Upper lobe of right lung (tissue), 1 donor: ENCODE results near the gene TRIP6. TPM values are rescaled to one million over a fixed set of nuclear protein-coding genes. Genes with fewer than 3 reads are reported as not detected.

Source experiments
- ATAC-seq: fragments of 200-7000 bp; cut with Tn5 transposase; one replicate; pipeline ENCODE4 v1.9.1; 2020; ENCODE audit warnings: mild to moderate bottlenecking, moderate library complexity
- DNase-seq: peaks from one replicate; pipeline ENCODE4 v3.0.0-alpha.2; 2020
- H3K27ac ChIP-seq: fragments of 200-600 bp; one replicate; pipeline ENCODE4 v1.8.0; 2022
- H3K27me3 ChIP-seq: fragments of 200-600 bp; one replicate; pipeline ENCODE4 v1.8.0; 2022; ENCODE audit warnings: mild to moderate bottlenecking
- H3K36me3 ChIP-seq: fragments of 200-600 bp; one replicate; pipeline ENCODE4 v1.8.0; 2022
- H3K4me1 ChIP-seq: fragments of 200-600 bp; one replicate; pipeline ENCODE4 v1.8.0; 2022
- H3K4me3 ChIP-seq: fragments of 200-600 bp; one replicate; pipeline ENCODE4 v1.8.0; 2022; ENCODE audit warnings: mild to moderate bottlenecking
- H3K9me3 ChIP-seq: fragments of 200-600 bp; one replicate; pipeline ENCODE4 v1.8.0; 2022
- CTCF ChIP-seq: fragments of 200-600 bp; IDR thresholded peaks from one replicate; pipeline ENCODE4 v1.8.0; 2022; ENCODE audit warnings: antibody characterized with exemption
- intact Hi-C: fragments of 100-400 bp; cut with DNase I; formaldehyde crosslinking; loops from one replicate; pipeline ENCODE4 v1.11.0; 2022
- total RNA-seq: library from RNA; stranded (reverse); fragmentation: NEBNext Ultra II Directional; extraction: Animal tissue kit (Norgen Biotek cat#: 25700); gene quantifications from one replicate; pipeline ENCODE4 v1.2.1, GENCODE V29; 2021
- donor health status: DM: no; HTN: yes; CAD: no; lungs with severe emphysema.

Gene TRIP6
- total RNA-seq, 1 donor from 2014 or later = 65.3 TPM

GRCh38 chr7:100823140-100823525 is 44.1 kb upstream of the TRIP6 start:
- DNase-seq (no peak), ATAC-seq (no peak)
- Histone ChIP-seq H3K4me3 (no peak overlapping the region), H3K4me1 (peaks cover 16% of the 10 kb centered on the region), H3K27ac (no peak overlapping the region), H3K27me3 (no peaks in the 10 kb centered on the region), H3K36me3 (peaks cover 55% of the 10 kb centered on the region), H3K9me3 (no peaks in the 10 kb centered on the region)
- TF ChIP-seq CTCF = no peak
- intact Hi-C loops = no loop called here

DNA sequence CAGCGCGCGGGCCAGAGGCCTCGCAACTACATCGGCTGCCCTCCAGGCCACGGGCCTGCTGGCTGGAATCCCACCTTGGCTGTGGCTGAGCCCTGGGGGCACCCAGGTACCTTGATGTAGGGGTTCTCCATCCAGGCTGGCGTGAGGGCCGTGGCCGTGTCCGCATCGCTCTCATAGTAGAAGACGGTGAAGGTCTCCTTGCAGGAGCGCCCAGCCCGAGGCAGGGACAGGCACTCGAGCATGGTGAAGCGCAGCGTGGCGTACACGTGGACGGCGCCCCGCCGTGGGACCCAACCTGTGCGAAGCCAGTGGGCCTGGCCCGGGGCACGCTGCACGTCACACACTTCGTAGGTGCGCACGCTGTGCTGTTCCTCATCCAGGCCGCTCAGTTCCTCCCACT is 43.7 kb upstream of the TRIP6 start:
- H3K4me1 ChIP-seq = peaks cover 20% of the 10 kb centered on the region
- no peak overlapping the region for H3K27ac ChIP-seq
- no peak for ATAC-seq
- no peak overlapping the region for H3K4me3 ChIP-seq
- peaks cover 51% of the 10 kb centered on the region for H3K36me3 ChIP-seq
- intact Hi-C loops = no loop called here
- DNase-seq = no peak
- H3K27me3 ChIP-seq = no peaks in the 10 kb centered on the region
- no peak for TF ChIP-seq CTCF
- no peaks in the 10 kb centered on the region for H3K9me3 ChIP-seq

DNA sequence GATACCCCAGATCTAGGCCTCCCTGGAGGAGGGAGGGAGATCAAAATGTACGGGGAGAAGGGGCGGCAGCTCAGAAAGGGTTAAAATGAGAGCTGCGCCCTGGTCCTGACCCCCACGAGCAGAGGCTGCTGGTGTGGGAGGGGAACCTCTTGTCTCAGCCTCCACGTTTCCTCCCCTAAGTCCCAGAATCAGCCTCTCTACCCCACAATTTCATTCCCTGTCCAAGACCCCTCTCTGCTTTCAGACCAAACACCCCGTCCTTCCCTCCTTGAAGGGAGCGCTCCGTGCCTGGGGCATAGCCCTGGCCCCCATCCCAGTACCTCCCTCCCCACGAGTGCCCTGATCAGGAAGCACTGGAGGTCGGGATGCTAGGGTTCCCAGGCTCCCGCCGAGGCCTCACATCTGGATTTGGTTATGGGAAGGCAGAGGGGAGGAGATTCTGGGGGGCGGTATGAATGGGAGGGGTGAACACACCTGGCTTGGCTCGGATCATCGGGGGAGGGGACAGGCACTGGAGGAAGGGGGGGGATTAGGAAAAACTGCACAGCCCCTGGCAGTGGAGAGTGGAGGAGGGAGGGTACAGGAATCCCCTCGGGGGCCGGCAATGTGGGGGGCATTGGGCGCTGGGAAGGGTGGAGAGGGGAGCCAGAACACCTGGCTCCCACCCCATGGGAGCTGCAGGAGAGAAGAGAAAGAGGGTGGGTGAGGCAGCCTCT is 42.5 kb upstream of the TRIP6 start:
- no peak overlapping the region for H3K27ac ChIP-seq
- DNase-seq = no peak
- no peak for TF ChIP-seq CTCF

DNA sequence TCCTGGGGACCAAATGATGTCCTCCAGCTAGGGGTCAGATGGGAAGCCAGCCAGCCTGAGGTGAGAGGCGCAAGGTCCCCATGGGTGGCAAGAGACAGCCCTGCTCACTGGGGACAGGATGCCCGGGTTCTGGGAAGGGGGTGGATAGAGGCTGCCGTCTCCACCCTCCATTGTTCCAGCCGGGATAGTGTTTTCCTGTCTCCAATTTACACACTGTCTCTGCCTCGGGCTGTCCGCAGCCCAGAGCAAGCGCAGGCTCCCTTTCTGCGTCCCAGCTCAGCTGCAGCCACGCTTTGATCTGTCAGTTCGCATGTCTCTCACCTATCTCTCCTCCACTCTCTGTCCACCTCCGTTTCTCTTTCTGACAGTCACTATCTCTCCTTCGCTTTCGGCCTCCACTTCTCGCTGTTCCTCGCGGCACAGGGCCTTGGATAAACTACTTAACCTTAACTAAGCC is 41.9 kb upstream of the TRIP6 start:
- Histone ChIP-seq H3K27me3 (no peaks in the 10 kb centered on the region), H3K4me3 (peak overlapping the region; percentile 64), H3K36me3 (peaks cover 35% of the 10 kb centered on the region), H3K4me1 (peaks cover 23% of the 10 kb centered on the region), H3K27ac (peak overlapping the region; percentile 78), H3K9me3 (no peaks in the 10 kb centered on the region)
- DNase-seq = no peak
- TF ChIP-seq CTCF = no peak
- intact Hi-C loops = no loop called here
- ATAC-seq = peak; percentile 2

More for the DNA sequence above, 42.5 kb upstream of the TRIP6 start:
- Histone ChIP-seq H3K9me3 (no peaks in the 10 kb centered on the region), H3K36me3 (peaks cover 40% of the 10 kb centered on the region), H3K27me3 (no peaks in the 10 kb centered on the region), H3K4me3 (peak overlapping the region; percentile 64), H3K4me1 (peaks cover 23% of the 10 kb centered on the region)
- ATAC-seq = no peak
- intact Hi-C loops = no loop called here

- peak; percentile 11 for TF ChIP-seq CTCF
- peak overlapping the region; percentile 78 for H3K27ac ChIP-seq
- H3K9me3 ChIP-seq = no peaks in the 10 kb centered on the region
- H3K4me3 ChIP-seq = peak overlapping the region; percentile 64
- DNase-seq = no peak
- peak; percentile 5 for ATAC-seq
- H3K36me3 ChIP-seq = peaks cover 28% of the 10 kb centered on the region
- H3K4me1 ChIP-seq = peaks cover 23% of the 10 kb centered on the region
- H3K27me3 ChIP-seq = no peaks in the 10 kb centered on the region
- intact Hi-C loops = no loop called here
Observed at GRCh38 chr7:100825751-100826513, 41.3 kb upstream of the TRIP6 start.
